Osteocyte (in vitro differentiated cells): ENCODE data around the gene SYNC. TPM values are rescaled to one million over a fixed set of nuclear protein-coding genes. Genes with fewer than 3 reads are reported as not detected.

Experiments
- DNase-seq: peaks from one replicate; pipeline ENCODE4 v3.0.0; 2021; ENCODE audit warnings: mixed read lengths; ENCODE audit not compliant: unreplicated experiment; ENCODE audit errors: extremely low spot score
- H3K27ac Mint-ChIP-seq: one replicate; pipeline ENCODE4 v1.8.0; 2021; ENCODE audit warnings: mild to moderate bottlenecking, mixed read lengths; ENCODE audit not compliant: unreplicated experiment
- H3K27me3 Mint-ChIP-seq: one replicate; pipeline ENCODE4 v1.8.0; 2021; ENCODE audit warnings: mixed read lengths; ENCODE audit not compliant: unreplicated experiment
- H3K36me3 Mint-ChIP-seq: one replicate; pipeline ENCODE4 v1.8.0; 2021; ENCODE audit warnings: mixed read lengths; ENCODE audit not compliant: unreplicated experiment
- H3K4me1 Mint-ChIP-seq: one replicate; pipeline ENCODE4 v1.8.0; 2021; ENCODE audit warnings: mixed read lengths; ENCODE audit not compliant: unreplicated experiment
- H3K4me3 Mint-ChIP-seq: one replicate; pipeline ENCODE4 v1.8.0; 2021; ENCODE audit warnings: mild to moderate bottlenecking, moderate library complexity, mixed read lengths; ENCODE audit not compliant: unreplicated experiment
- H3K9me3 Mint-ChIP-seq: one replicate; pipeline ENCODE4 v1.8.0; 2021; ENCODE audit warnings: mixed read lengths; ENCODE audit not compliant: unreplicated experiment
- CTCF ChIP-seq: fragments of 200-600 bp; sonication (generic); IDR thresholded peaks from 2 replicates; pipeline ENCODE4 v1.5.0; 2021; ENCODE audit warnings: antibody characterized with exemption, mild to moderate bottlenecking, moderate library complexity
- total RNA-seq: library from RNA; stranded (reverse); gene quantifications from 2 replicates; pipeline ENCODE4 v1.2.1, GENCODE V29; 2021

Gene SYNC
- total RNA-seq, 1 donor from 2014 or later = 24.6 TPM

GRCh38 chr1:32741413-32742198, 39.0 kb upstream of the SYNC start:
- H3K9me3 Mint-ChIP-seq = no peaks in the 10 kb centered on the region
- H3K36me3 Mint-ChIP-seq = peaks cover 2% of the 10 kb centered on the region
- no peaks in the 10 kb centered on the region for H3K27me3 Mint-ChIP-seq
- peaks cover 22% of the 10 kb centered on the region for H3K4me1 Mint-ChIP-seq
- peak overlapping the region; percentile 59 for H3K27ac Mint-ChIP-seq
- H3K4me3 Mint-ChIP-seq = peak overlapping the region; percentile 79
- DNase-seq = no peak
- peak; percentile 54 for TF ChIP-seq CTCF

- Mint-ChIP-seq H3K4me3 (peak overlapping the region; percentile 79), H3K9me3 (no peaks in the 10 kb centered on the region), H3K36me3 (no peaks in the 10 kb centered on the region), H3K4me1 (peaks cover 24% of the 10 kb centered on the region), H3K27ac (peak overlapping the region; percentile 59), H3K27me3 (no peaks in the 10 kb centered on the region)
- TF ChIP-seq CTCF = no peak
- DNase-seq = no peak
Measured at GRCh38 chr1:32741059-32741412, 38.5 kb upstream of the SYNC start.

- H3K4me1 Mint-ChIP-seq = peaks cover 11% of the 10 kb centered on the region
- no peak for DNase-seq
- no peak for TF ChIP-seq CTCF
- H3K27me3 Mint-ChIP-seq = no peaks in the 10 kb centered on the region
- no peaks in the 10 kb centered on the region for H3K36me3 Mint-ChIP-seq
- H3K27ac Mint-ChIP-seq = no peak overlapping the region
- H3K4me3 Mint-ChIP-seq = no peak overlapping the region
- no peaks in the 10 kb centered on the region for H3K9me3 Mint-ChIP-seq
Measured at GRCh38 chr1:32736812-32737791, 34.5 kb upstream of the SYNC start.

- no peak for DNase-seq
- no peaks in the 10 kb centered on the region for H3K36me3 Mint-ChIP-seq
- no peaks in the 10 kb centered on the region for H3K27me3 Mint-ChIP-seq
- no peak overlapping the region for H3K4me3 Mint-ChIP-seq
- no peaks in the 10 kb centered on the region for H3K9me3 Mint-ChIP-seq
- peaks cover 18% of the 10 kb centered on the region for H3K4me1 Mint-ChIP-seq
- H3K27ac Mint-ChIP-seq = no peak overlapping the region
- TF ChIP-seq CTCF = no peak
Measured at GRCh38 chr1:32733582-32734321, 31.2 kb upstream of the SYNC start.
